Mucosa of descending colon (tissue), 3 donors: ENCODE data around the gene MINDY2. TPM values are rescaled to one million over a fixed set of nuclear protein-coding genes. Genes with fewer than 3 reads are reported as not detected.
A peak's percentile ranks its signal among the peaks of the same experiment; 100 is the strongest.
"Not testable (repeated sequence)": the region's sequence is repeated elsewhere in the genome, so short reads cannot be mapped to it uniquely, and the experiment has no call there.

Experiments used
- ATAC-seq: fragments of 200-7000 bp; cut with Tn5 transposase; one replicate; pipeline ENCODE4 v1.9.1; 2020; ENCODE audit warnings: mild to moderate bottlenecking, moderate library complexity
- DNase-seq, 3 donors: peaks; one replicate each; pipeline ENCODE4 v3.0.0-alpha.2; 2020
- H3K36me3 ChIP-seq: fragments of 200-600 bp; one replicate; pipeline ENCODE4 v1.8.0; 2021; ENCODE audit warnings: low read depth, mild to moderate bottlenecking
- H3K4me1 ChIP-seq: fragments of 200-600 bp; one replicate; pipeline ENCODE4 v1.8.0; 2021; ENCODE audit warnings: low read depth, mild to moderate bottlenecking
- H3K4me3 ChIP-seq: fragments of 200-600 bp; one replicate; pipeline ENCODE4 v1.8.0; 2021; ENCODE audit warnings: mild to moderate bottlenecking
- H3K9me3 ChIP-seq: fragments of 200-600 bp; one replicate; pipeline ENCODE4 v1.8.0; 2021; ENCODE audit warnings: mild to moderate bottlenecking
- CTCF ChIP-seq: fragments of 200-600 bp; IDR thresholded peaks from one replicate; pipeline ENCODE4 v1.8.0; 2022; ENCODE audit warnings: antibody characterized with exemption, mild to moderate bottlenecking
- intact Hi-C, 2 donors: fragments of 100-400 bp; cut with DNase I in 1 of 2; cut with micrococcal nuclease in 1 of 2; formaldehyde crosslinking; loops; one replicate each; pipeline versions ENCODE4 v1.11.0 to v1.11.1; 2022; cut with DNase I, micrococcal nuclease
- total RNA-seq, 3 donors: library from RNA; stranded (reverse); fragmentation: NEBNext Ultra II Directional in 2 of 3; extraction: Animal tissue kit (Norgen Biotek cat#: 25700) in 2 of 3; gene quantifications; one replicate each; pipeline versions ENCODE4 v1.2.1 to v1.2.4, GENCODE V29; 2021 to 2023
- donor health status: DM: no; HTN: no; CAD: no; lungs with moderate emphysema.
- donor health status: DM: no; HTN: no; CAD: no.
- donor health status: DM: no; HTN: yes; CAD: no.

Gene MINDY2
- total RNA-seq, 3 donors from 2014 or later: 12.0 to 24.2 (median 13.3) TPM

GRCh38 chr15:58766290-58766689 lies 4.8 kb upstream of the MINDY2 start:
- intact Hi-C loops: no loop called here
- peaks cover 7% of the 10 kb centered on the region for H3K4me1 ChIP-seq
- no peak for DNase-seq
- TF ChIP-seq CTCF: no peak
- H3K4me3 ChIP-seq: no peak overlapping the region
- H3K9me3 ChIP-seq: peaks cover 6% of the 10 kb centered on the region
- ATAC-seq: peak; percentile 23
- no peaks in the 10 kb centered on the region for H3K36me3 ChIP-seq

- H3K4me3 ChIP-seq, DNase-seq, intact Hi-C loops, H3K36me3 ChIP-seq, ATAC-seq, H3K9me3 ChIP-seq: not testable (repeated sequence)
- peaks cover 11% of the 10 kb centered on the region for H3K4me1 ChIP-seq
Observed at GRCh38 chr15:58768601-58769004, 2.5 kb upstream of the MINDY2 start.

- peak overlapping the region; percentile 94 for H3K4me3 ChIP-seq
- H3K36me3 ChIP-seq: no peaks in the 10 kb centered on the region
- H3K4me1 ChIP-seq: peaks cover 24% of the 10 kb centered on the region
- peak; percentile 13 for ATAC-seq
- intact Hi-C loops: no loop called here
- no peak for TF ChIP-seq CTCF
- H3K9me3 ChIP-seq: no peaks in the 10 kb centered on the region
- no peak for DNase-seq
Observed at GRCh38 chr15:58770519-58770856, 614 bp upstream of the MINDY2 start.

- intact Hi-C loops: no loop called here
- ATAC-seq (peak; percentile 38), DNase-seq (peak; percentile 66 to 72 (median 72))
- no peaks in the 10 kb centered on the region for H3K9me3 ChIP-seq
- TF ChIP-seq CTCF: no peak
- no peaks in the 10 kb centered on the region for H3K36me3 ChIP-seq
- peaks cover 24% of the 10 kb centered on the region for H3K4me1 ChIP-seq
- peak overlapping the region; percentile 94 for H3K4me3 ChIP-seq
Observed at GRCh38 chr15:58771621-58772250, 634 bp downstream of the MINDY2 start.

GRCh38 chr15:58773024-58773423 lies 1.9 kb downstream of the MINDY2 start:
- intact Hi-C loops: no loop called here
- DNase-seq (no peak), ATAC-seq (no peak)
- Histone ChIP-seq H3K9me3 (no peaks in the 10 kb centered on the region), H3K4me1 (peaks cover 24% of the 10 kb centered on the region), H3K36me3 (no peaks in the 10 kb centered on the region), H3K4me3 (no peak overlapping the region)
- no peak for TF ChIP-seq CTCF

- Histone ChIP-seq H3K4me3 (no peak overlapping the region), H3K36me3 (no peaks in the 10 kb centered on the region), H3K4me1 (peaks cover 17% of the 10 kb centered on the region), H3K9me3 (no peaks in the 10 kb centered on the region)
- ATAC-seq (no peak), DNase-seq (no peak)
- TF ChIP-seq CTCF: no peak
- intact Hi-C loops: no loop called here
Observed at GRCh38 chr15:58775402-58775801, 4.3 kb downstream of the MINDY2 start.
